Coronary artery (tissue), 2 donors: ENCODE data around the gene DDX52.
A peak's percentile ranks its signal among the peaks of the same experiment; 100 is the strongest.
"Not testable (repeated sequence)": the region's sequence is repeated elsewhere in the genome, so short reads cannot be mapped to it uniquely, and the experiment has no call there.

ENCODE experiments used
- DNase-seq: peaks from one replicate; pipeline ENCODE4 v3.0.0-alpha.2; 2017; ENCODE audit warnings: low spot score
- H3K27ac ChIP-seq, 2 donors: fragments of 200-600 bp; sonication (generic); one replicate each; pipeline ENCODE4 v1.5.1; 2016 to 2019
- H3K4me3 ChIP-seq: fragments of 200-600 bp; sonication (generic); 2 replicates; pipeline ENCODE4 v1.5.1; 2016; ENCODE audit warnings: mild to moderate bottlenecking, moderate library complexity
- CTCF ChIP-seq: fragments of 200-600 bp; sonication (generic); IDR thresholded peaks from one replicate; pipeline ENCODE4 v1.5.1; 2019; ENCODE audit warnings: antibody characterized with exemption

Gene DDX52

GRCh38 chr17:37637956-37638355, 5.3 kb downstream of the DDX52 start:
- DNase-seq, result no peak
- no peak overlapping the region for H3K4me3 ChIP-seq
- no peak overlapping the region for H3K27ac ChIP-seq
- TF ChIP-seq CTCF, result no peak

GRCh38 chr17:37616430-37616829, 26.8 kb downstream of the DDX52 start:
- H3K4me3 ChIP-seq, DNase-seq, H3K27ac ChIP-seq: not testable (repeated sequence)

- Histone ChIP-seq H3K4me3 (no peak overlapping the region), H3K27ac (no peak overlapping the region)
- no peak for DNase-seq
- no peak for TF ChIP-seq CTCF
Observed at GRCh38 chr17:37614823-37615222, 28.4 kb downstream of the DDX52 start.

- Histone ChIP-seq H3K4me3 (no peak overlapping the region), H3K27ac (no peak overlapping the region)
- DNase-seq, result no peak
- TF ChIP-seq CTCF, result no peak
Observed at GRCh38 chr17:37614391-37614790, 28.9 kb downstream of the DDX52 start.

GRCh38 chr17:37610971-37611370, 32.3 kb downstream of the DDX52 start:
- no peak overlapping the region for H3K27ac ChIP-seq

DNA sequence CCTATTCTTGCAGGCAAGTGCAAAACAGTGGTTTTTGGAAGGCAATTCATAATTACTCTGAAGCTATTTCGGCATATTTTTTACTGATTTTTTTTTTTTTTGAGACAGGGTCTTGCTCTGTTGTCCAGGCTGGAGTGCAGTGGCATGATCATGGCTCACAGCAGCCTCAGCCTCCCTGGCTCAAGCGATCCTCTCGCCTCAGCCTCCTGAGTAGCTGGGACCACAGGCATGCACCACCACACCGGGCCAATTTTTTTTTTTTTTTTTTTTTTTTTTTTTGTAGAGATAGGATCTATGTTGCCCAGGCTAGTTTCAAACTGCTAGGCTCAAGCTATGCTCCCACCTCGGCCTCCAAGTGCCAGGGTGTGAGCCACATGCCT, 33.2 kb downstream of the DDX52 start:
- not testable (repeated sequence) for DNase-seq
- H3K4me3 ChIP-seq, result peak overlapping the region; percentile 89
- peak overlapping the region; percentile 88 to 95 for H3K27ac ChIP-seq

More at GRCh38 chr17:37610971-37611370, 32.3 kb downstream of the DDX52 start:
- H3K4me3 ChIP-seq, result no peak overlapping the region
- no peak for TF ChIP-seq CTCF
- DNase-seq, result no peak

DNA sequence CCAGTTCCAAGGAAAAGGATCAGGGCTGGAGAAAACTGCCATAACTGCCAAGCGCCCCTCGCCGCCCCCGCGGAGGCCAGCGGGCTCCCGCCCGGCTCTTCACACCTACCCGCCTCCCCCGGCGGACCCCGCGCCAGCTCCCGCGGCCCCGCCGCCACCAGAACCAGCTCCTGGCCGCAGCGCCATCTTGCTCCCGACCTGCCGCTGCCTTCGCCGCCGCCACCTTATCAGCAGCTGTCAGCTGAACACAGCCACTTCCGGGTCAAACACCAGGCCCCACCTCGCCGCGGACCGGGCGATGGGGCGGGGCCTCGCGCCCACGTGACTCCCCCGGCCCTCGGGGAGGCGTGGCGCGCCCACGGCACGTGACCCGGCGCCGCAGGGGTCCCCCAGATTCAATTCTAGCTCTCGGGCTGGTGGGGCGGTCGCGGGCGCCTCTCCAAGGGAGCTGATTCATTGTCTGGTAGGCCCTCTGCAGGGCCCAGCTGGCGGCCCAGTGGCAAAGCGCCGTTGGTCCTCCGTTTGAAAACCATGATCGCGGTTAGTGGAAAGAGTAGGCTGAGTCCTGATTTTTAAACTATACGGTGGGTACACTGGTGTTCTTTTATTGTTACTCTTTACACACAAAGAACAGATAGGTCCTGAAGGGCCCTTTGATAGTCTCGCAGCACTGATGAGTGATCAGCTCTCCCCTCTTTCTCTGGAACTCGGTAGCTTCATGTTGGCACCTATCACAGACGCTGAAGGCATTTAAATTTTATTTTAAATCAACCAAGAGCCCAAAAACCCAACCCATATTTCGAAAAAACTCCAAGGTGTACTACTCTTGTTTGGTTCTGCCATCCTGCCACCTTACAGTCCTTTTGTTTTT, 33.8 kb downstream of the DDX52 start, which contains the start of gene SYNRG:
TSS of gene SYNRG (minus strand) at position 249 of the 871 bp plus-strand sequence. CDS start at position 186, 63 bp downstream.
- Histone ChIP-seq H3K27ac (peak within 1 kb of the TSS; percentile 88 to 95), H3K4me3 (peak within 1 kb of the TSS; percentile 89)
- no peak for TF ChIP-seq CTCF
- DNase-seq, result peak; percentile 96
